A549 (cell line): ENCODE data around the gene MAP3K10. TPM values are rescaled to one million over a fixed set of nuclear protein-coding genes. Genes with fewer than 3 reads are reported as not detected.
A peak's percentile ranks its signal among the peaks of the same experiment; 100 is the strongest.

Experiments
- ATAC-seq, 2 experiments: fragments of 200-7000 bp in 1 of 2; fragments of >200 bp in 1 of 2; cut with Nextera tagmentation in 1 of 2; cut with Tn5 transposase in 1 of 2; 3 replicates each; pipeline versions ENCODE4 v1.8.0 to v1.9.1; 2018 to 2020; ENCODE audit warnings: mild to moderate bottlenecking in 1 of 2, moderate library complexity in 1 of 2
- CTCF ChIA-PET: fragments of 300-600 bp; sonication (Branson Sonifier 250); formaldehyde crosslinking; extraction: SDS; loops from one replicate; lab custom pipeline; 2021; ENCODE audit warnings: antibody characterized with exemption, inconsistent platforms; lab: Yijun Ruan, JAX
- POLR2A ChIA-PET: fragments of 350-600 bp; formaldehyde crosslinking; extraction: SDS; loops from one replicate; lab custom pipeline; 2021; ENCODE audit warnings: antibody characterized with exemption, inconsistent platforms; lab: Yijun Ruan, JAX
- DNase-seq, 2 experiments: peaks; one replicate each; pipeline versions ENCODE4 v3.0.0 to v3.0.0-alpha.2; 2011 to 2016; ENCODE audit warnings: low read depth in 1 of 2, low spot score in 1 of 2
- FAIRE-seq: peaks from 2 replicates; lab custom pipeline; 2011; peaks lifted over from hg19 to GRCh38; lab: Jason Lieb, UNC
- H3K27ac ChIP-seq, 2 experiments: fragments of >200 bp; sonication (Bioruptor Twin); formaldehyde crosslinking; 3 replicates each; pipeline ENCODE4 v1.5.1; 2016 to 2017
- H3K4me1 ChIP-seq: fragments of >200 bp; sonication (Bioruptor Twin); formaldehyde crosslinking; 3 replicates; pipeline ENCODE4 v1.6.1; 2016
- H3K4me2 ChIP-seq: fragments of >200 bp; sonication (Bioruptor Twin); formaldehyde crosslinking; 3 replicates; pipeline ENCODE4 v1.6.1; 2016
- H3K4me3 ChIP-seq: fragments of >200 bp; sonication (Bioruptor Twin); formaldehyde crosslinking; 3 replicates; pipeline ENCODE4 v1.5.1; 2016
- H3K9me3 ChIP-seq: fragments of >200 bp; sonication (Bioruptor Twin); formaldehyde crosslinking; 3 replicates; pipeline ENCODE4 v1.6.1; 2016
- CBX2 ChIP-seq: fragments of 200-600 bp; sonication (generic); IDR thresholded peaks from 2 replicates; pipeline ENCODE4 v1.6.1; 2016; ENCODE audit warnings: low read depth, mild to moderate bottlenecking, borderline replicate concordance
- CEBPB ChIP-seq, 2 experiments: fragments of >200 bp in 1 of 2; sonication (Bioruptor Twin) in 1 of 2; formaldehyde crosslinking in 1 of 2; IDR thresholded peaks; 2 replicates each; pipeline ENCODE4 v1.6.1; 2012 to 2016
- EHF ChIP-seq: fragments of 250-450 bp; sonication (Bioruptor Pico); IDR thresholded peaks from 2 replicates; pipeline ENCODE4 v1.5.0; 2020; ENCODE audit warnings: mild to moderate bottlenecking
- EHMT2 ChIP-seq: fragments of 200-600 bp; sonication (generic); IDR thresholded peaks from 2 replicates; pipeline ENCODE4 v1.6.1; 2016; ENCODE audit warnings: antibody characterized with exemption, low read depth, mild to moderate bottlenecking, moderate library complexity
- FOSB ChIP-seq: fragments of 250-450 bp; sonication (Bioruptor Pico); IDR thresholded peaks from 2 replicates; pipeline ENCODE4 v1.5.0; 2020; ENCODE audit warnings: mild to moderate bottlenecking, moderate library complexity
- FOXS1 ChIP-seq: fragments of 250-450 bp; sonication (Bioruptor Pico); IDR thresholded peaks from 2 replicates; pipeline ENCODE4 v1.5.0; 2020; ENCODE audit warnings: mild to moderate bottlenecking, moderate library complexity
- HEYL ChIP-seq: fragments of 250-450 bp; sonication (Bioruptor Pico); IDR thresholded peaks from 2 replicates; pipeline ENCODE4 v1.8.0; 2021; ENCODE audit warnings: mild to moderate bottlenecking, moderate library complexity
- HOXA7 ChIP-seq: fragments of 250-450 bp; sonication (Bioruptor Pico); IDR thresholded peaks from 2 replicates; pipeline ENCODE4 v1.5.0; 2020; ENCODE audit warnings: mild to moderate bottlenecking, moderate library complexity
- KDM5A ChIP-seq: fragments of 200-600 bp; sonication (generic); IDR thresholded peaks from 2 replicates; pipeline ENCODE4 v1.6.1; 2016; ENCODE audit warnings: antibody characterized with exemption, mild to moderate bottlenecking
- MAFK ChIP-seq: fragments of 450-650 bp; IDR thresholded peaks from 2 replicates; pipeline ENCODE4 v1.6.1; 2014; ENCODE audit not compliant: partially characterized antibody
- MYC ChIP-seq: IDR thresholded peaks from 2 replicates; pipeline ENCODE4 v1.6.1; 2012; ENCODE audit warnings: mild to moderate bottlenecking, inconsistent platforms, low read length, improper control_type of control experiment, borderline replicate concordance
- NFE2L2 ChIP-seq: fragments of 150-350 bp; conservative IDR thresholded peaks from 2 replicates; pipeline ENCODE4 v1.6.1; 2014; ENCODE audit warnings: low read length
- PHF8 ChIP-seq: fragments of 200-600 bp; sonication (generic); IDR thresholded peaks from 2 replicates; pipeline ENCODE4 v1.6.1; 2016; ENCODE audit warnings: low read depth, mild to moderate bottlenecking, antibody characterized with exemption, moderate library complexity, borderline replicate concordance
- RCOR1 ChIP-seq: fragments of 150-350 bp; IDR thresholded peaks from 2 replicates; pipeline ENCODE4 v1.6.1; 2014; ENCODE audit warnings: antibody characterized with exemption, low read length, low read depth
- WGBS: methylation state at CpG from one replicate; pipeline ENCODE4 v1.1.6; 2017; ENCODE audit errors: missing lambda C conversion rate; 5-methylcytosine and 5-hydroxymethylcytosine counted together
- polyA plus RNA-seq, 4 experiments: library from polyadenylated mRNA; depleted of rRNA in 3 of 4; stranded (reverse); fragments of >200 nt; fragmentation: RNase III in 1 of 4; extraction: RNeasy Plus Mini Kit Qiagen cat#74134 plus additional on column Dnase treatment in 1 of 4; gene quantifications; 2 replicates in 3 of 4; 3 replicates in 1 of 4; pipeline ENCODE4 v1.2.3, GENCODE V29; 2011 to 2017
- TF ChIP-seq, protein P1 (sequence below): IDR thresholded peaks from 2 replicates; pipeline ENCODE4 v1.6.1; 2012
- TF ChIP-seq, protein P2 (sequence below): IDR thresholded peaks from 2 replicates; pipeline ENCODE4 v1.6.1; 2012
- TF ChIP-seq, protein P3 (sequence below): IDR thresholded peaks from 2 replicates; pipeline ENCODE4 v1.6.1; 2012; ENCODE audit warnings: low read depth, borderline replicate concordance

Gene MAP3K10
- polyA plus RNA-seq, 2 of the 4 experiments (the other 2 are of a cell fraction) = 6.6 to 21.0 TPM

DNA sequence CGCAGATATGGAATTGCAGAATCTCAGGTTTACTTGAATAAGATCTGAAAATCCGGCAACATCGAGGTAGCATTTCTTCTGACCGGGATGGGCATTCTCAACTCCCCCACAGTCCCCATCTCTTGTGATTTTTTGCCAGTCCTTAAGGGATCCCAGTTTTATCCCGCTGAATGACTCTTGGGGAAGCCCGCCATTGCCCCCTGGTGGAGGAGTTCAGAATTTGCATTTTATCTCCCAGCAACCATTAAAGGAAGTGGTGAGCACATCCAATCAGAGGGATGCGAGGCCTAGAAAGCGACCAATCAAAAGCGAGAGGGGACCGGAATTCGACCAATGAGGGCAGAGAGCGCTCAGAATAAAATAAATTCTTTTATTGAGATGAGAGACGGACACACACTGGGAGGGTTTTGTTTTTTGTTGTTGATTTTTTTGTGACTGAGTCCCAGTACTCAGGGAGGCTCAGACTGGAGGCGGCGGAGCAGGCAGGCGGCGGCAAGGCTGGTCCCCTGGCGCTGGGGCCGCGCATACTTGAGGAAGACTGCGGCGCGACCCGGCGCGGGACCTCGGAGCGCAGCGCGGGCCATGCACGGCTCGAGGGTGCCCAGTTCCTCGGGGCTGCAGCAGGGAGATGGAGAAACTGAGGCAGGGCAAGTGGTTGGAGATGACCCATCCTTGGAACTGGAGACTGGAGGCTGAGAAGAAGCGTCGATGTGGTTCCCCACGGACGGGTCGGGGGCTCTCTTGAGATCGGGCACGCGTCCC is 30.8 kb downstream of the MAP3K10 start (continued):
- TF ChIP-seq RCOR1 = no peak
- no peak for TF ChIP-seq KDM5A
- no peak for TF ChIP-seq CBX2
- no peak for TF ChIP-seq FOXS1
- TF ChIP-seq, protein P1, sequence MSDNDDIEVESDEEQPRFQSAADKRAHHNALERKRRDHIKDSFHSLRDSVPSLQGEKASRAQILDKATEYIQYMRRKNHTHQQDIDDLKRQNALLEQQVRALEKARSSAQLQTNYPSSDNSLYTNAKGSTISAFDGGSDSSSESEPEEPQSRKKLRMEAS = peak; percentile 27; the same call in 1 of the 2 replicates
- TF ChIP-seq HEYL = no peak
- TF ChIP-seq MYC = no peak; the same call in 1 of the 2 replicates
- TF ChIP-seq, protein P2, sequence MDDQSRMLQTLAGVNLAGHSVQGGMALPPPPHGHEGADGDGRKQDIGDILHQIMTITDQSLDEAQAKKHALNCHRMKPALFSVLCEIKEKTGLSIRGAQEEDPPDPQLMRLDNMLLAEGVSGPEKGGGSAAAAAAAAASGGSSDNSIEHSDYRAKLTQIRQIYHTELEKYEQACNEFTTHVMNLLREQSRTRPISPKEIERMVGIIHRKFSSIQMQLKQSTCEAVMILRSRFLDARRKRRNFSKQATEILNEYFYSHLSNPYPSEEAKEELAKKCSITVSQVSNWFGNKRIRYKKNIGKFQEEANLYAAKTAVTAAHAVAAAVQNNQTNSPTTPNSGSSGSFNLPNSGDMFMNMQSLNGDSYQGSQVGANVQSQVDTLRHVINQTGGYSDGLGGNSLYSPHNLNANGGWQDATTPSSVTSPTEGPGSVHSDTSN = no peak
- TF ChIP-seq NFE2L2 = no peak
- no peak for TF ChIP-seq FOSB (CRISPR knock-in tag)
- TF ChIP-seq MAFK = no peak

DNA sequence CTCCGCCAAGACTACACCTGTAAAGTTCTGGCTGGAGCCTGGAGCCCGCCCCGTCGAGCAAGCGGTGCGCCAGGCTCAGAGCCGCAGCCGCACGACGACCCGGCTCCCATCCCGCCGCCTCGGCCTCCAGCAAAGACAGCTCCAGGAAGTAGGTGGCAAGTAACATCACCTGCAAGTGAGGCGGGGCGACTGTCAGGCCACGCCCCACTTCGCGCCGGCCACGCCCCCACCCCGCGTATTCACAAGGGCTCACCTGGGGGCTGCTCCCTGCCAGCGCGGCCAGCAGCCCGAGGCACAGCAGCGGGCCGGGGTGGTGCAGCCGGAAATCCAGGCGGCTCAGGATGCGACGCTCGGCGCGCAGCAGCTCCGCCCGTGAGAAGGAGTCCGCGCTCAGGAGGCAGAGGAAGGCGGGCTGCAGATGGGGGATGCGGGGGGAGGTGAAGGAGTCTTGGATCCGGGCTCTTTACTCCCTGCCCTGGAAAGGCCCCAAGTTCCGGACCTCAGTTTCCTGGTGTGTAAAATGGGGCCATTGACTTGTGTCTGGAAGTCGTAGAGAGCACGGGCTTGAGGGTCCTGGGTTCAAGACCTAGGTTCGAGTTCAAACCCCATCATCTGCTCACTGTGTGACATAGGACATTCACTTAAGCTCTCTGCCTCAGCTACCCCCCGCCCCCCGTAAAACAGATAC is 32.1 kb downstream of the MAP3K10 start:
- no peak for FAIRE-seq
- ATAC-seq = no peak
- ChIA-PET CTCF (interaction anchor here (0.6 to 4.0 kb wide), 21 partner anchors 8 to 836 kb away, joined by 3 to 47 read pairs (median 3); no protein-coding TSS in a partner anchor), POLR2A (no interaction called here)
- Histone ChIP-seq H3K4me3 (no peak overlapping the region), H3K4me1 (peaks cover 23% of the 10 kb centered on the region), H3K4me2 (no peak overlapping the region), H3K27ac (no peak overlapping the region)
- no peak for DNase-seq
- TF ChIP-seq HOXA7 (CRISPR knock-in tag) (no peak), EHF (CRISPR knock-in tag) (no peak), PHF8 (no peak), EHMT2 (no peak)
- TF ChIP-seq, protein P2 = no peak
- TF ChIP-seq, protein P3, sequence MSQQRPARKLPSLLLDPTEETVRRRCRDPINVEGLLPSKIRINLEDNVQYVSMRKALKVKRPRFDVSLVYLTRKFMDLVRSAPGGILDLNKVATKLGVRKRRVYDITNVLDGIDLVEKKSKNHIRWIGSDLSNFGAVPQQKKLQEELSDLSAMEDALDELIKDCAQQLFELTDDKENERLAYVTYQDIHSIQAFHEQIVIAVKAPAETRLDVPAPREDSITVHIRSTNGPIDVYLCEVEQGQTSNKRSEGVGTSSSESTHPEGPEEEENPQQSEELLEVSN = no peak
- TF ChIP-seq, all 56 proteins: peak for 0
- WGBS = 65% methylated on average over 40 of the region's 48 CpGs
- peaks cover 5% of the 10 kb centered on the region; the same call in 2 of the 3 replicates for H3K9me3 ChIP-seq

DNA sequence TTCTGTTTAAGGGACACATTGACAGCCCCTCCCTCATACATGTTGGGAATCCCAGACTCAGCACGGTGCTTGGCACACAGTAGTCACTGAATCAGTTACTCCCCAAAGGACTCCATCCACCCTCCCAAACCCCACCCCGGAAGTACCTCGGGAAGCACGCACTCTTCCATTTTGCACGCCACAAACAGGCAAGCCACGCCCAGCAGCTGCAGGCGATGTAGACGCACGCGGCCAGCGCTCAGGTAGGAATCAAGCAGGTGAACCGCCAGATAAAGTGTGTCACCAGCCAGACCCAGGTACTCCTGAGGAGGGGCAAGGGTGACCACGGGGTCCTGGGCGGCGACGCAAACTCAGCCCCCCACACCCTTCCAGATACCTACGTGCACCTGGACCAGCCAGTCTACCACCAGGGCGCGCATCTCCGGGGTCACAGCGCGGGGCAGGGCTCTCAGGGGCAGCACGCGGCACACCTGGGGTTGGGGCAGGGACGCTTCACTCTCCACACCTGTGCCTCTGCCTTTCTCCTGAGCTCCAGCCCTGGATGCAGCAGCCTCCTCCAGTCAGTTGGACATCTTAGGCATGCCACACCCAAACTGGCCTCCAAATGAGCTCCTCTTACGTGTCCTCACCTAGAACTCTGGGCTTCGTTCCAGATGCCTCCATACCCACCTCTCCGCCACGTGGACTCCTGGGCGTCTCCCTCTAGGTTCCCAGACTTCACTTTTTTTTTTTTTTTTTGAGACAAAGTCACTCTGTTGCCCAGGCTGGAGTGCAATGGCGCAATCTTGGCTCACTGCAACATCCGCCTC is 33.3 kb downstream of the MAP3K10 start:
- no peak for FAIRE-seq

More for the DNA sequence above, 33.3 kb downstream of the MAP3K10 start:
- ATAC-seq (no peak), DNase-seq (no peak)
- H3K4me2 ChIP-seq = no peak overlapping the region
- ChIA-PET POLR2A (no interaction called here), CTCF (interaction anchor here (0.7 to 4.0 kb wide), 8 partner anchors 10 to 240 kb away, joined by 3 to 47 read pairs (median 3); partner anchors contain the start of gene MAP3K10)
- peaks cover 21% of the 10 kb centered on the region for H3K4me1 ChIP-seq
- H3K27ac ChIP-seq = no peak overlapping the region
- no peak overlapping the region for H3K4me3 ChIP-seq
- TF ChIP-seq, protein P1 = no peak
- TF ChIP-seq CEBPB (IDR thresholded peaks at IDR 0.05) = no peak; a peak in 1 of 4 replicates
- no peak for TF ChIP-seq MYC
- WGBS = 69% methylated on average over 32 of the region's 32 CpGs
- peaks cover 5% of the 10 kb centered on the region; the same call in 2 of the 3 replicates for H3K9me3 ChIP-seq
